ENCODE data around the gene GRM7.

GRM7 gene

DNA sequence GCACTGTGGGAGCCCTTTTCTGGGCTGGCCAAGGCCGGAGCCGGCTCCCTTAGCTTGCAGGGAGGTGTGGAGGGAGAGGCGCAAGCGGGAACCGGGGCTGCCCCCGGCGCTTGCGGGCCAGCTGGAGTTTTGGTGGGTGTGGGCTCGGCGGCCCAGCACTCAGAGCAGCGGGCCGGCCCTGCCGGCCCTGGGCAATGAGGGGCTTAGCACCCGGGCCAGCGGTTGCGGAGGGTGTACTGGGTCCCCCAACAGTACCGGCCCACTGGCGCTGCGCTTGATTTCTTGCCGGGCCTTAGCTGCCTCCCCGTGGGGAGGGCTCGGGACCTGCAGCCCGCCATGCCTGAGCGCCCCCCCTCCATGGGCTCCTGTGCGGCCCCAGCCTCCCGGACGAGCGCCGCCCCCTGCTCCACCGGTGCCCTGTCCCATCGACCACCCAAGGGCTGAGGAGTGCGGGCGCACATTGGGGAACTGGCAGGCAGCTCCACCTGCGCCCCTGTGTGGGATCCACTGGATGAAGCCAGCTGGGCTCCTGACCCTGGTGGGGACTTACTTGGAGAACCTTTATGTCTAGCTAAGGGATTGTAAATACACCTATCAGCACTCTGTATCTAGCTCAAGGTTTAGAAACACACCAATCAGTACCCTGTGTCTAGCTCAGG, 707.7 kb downstream of the GRM7 start:
- FAIRE-seq (no peak), DNase-seq (ENCODE audit: low spot score) (no peak)

DNA sequence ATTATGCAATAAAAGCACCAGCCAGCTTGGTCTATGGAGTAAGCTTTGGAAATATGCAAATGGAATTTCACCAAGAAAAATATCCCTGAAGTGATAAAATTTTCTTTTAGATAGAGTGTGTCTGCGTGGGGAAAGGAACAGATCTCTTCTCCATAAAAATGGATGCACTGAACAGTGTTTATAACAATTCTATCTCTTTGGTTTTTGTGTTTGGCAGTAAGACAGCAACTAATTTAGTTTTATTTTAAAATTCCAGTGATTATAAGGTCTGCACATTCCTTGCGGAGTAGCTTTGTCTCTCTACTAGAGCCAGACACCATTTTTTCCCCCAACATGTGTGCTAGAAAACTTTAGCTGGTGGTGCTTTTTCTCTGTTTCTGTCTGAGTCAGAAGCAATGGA, 712.4 kb downstream of the GRM7 start:
- FAIRE-seq (no peak), DNase-seq (ENCODE audit: low spot score) (no peak)

DNA sequence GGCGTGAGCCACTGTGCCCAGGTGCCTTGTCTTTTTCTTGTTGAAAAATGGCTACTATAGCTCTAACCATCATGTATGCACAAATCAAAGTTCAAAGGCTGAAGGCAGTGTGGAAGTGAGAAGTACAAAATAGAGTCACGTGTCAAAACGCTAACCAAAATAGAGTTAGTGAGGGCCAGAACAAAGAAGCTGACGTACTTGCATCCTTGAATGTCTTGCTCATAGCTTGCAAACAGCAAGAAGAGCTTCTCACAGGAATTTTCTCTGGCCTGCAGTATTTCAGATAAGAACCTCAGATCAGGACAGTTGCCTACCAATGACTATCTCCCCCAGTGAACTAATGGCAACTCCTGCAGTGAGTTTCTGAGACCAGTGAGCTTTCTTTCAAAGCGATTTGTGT, 713.5 kb downstream of the GRM7 start:
- DNase-seq (ENCODE audit: low spot score) = no peak
- no peak for FAIRE-seq

DNA sequence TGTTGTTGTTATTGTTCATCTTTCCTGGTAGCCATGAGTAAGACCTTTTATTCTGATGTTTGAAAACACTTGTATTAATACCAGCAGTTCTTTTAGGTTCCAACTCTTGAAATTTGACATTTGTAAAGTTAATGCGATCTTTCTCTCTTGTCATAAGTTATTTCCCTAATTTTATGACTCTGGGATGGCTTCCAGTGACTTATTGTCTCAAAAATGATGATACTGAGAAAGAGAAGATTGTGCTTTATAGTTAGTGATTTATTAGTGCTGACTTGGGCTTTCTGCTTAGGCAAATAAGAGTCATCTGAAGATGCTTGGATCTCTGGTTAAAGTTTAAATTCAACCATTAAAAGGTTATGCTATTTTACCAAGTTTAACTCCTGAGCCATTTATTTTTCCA, 715.2 kb downstream of the GRM7 start:
- no peak for DNase-seq (ENCODE audit: low spot score)

DNA sequence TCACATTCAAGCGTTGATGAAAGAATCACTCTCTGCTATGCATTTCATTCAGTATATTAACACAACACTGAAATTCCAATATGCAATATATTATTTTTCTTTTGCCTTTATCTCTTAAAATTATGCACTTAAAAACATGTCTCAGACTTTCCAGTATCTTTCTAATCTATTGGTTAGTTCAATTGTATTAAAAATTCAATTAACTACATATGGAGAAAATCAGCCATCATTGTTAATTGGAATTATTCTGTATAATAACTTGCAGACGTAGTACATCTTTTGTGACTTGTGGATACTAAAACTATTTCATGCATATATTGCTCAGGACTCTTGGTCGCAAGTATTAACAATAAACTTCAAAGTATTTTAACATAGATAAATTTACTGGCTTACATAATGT, 715.6 kb downstream of the GRM7 start:
- FAIRE-seq = no peak

More for the DNA sequence above, 715.2 kb downstream of the GRM7 start:
- FAIRE-seq = no peak

DNA sequence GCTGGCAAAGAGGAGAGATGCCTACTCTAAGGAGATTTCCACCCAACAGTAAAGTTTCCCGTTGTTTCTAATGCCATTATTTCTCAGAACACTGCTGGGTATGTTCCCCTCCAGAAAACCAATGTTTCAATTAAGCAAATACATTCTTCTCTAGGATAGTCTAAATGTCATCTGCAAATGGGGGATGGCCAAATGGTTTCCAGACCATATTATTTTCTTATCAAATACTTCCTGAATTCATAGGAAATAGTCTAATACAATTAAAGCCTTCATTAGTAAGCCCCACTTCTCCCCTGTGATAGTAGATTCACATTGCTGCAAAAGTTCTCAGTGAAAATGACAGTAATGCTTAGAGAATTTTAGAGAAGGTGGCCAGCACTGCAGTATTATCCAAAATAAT, 716.6 kb downstream of the GRM7 start:
- DNase-seq (ENCODE audit: low spot score) (no peak), FAIRE-seq (no peak)

More for the DNA sequence above, 715.6 kb downstream of the GRM7 start:
- DNase-seq (ENCODE audit: low spot score) = no peak

DNA sequence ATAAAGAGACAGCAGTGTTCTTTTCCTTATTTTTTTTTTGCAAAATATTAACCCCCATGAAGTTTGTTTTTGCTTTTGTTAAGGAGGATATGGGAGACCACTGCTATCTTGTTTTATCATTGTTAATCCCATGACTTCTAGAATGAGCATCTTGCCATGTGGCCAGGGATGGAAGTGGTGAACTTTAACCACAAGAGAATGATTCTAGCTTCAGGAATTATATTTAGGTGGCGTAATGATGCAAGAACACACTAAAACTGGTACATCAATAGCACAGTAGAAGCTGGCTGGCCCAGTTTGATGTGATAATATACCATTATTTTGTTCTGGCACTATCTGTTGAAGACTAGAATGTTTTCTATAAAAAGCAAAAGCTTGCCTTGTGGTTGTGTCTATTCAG, 720.9 kb downstream of the GRM7 start:
- no peak for FAIRE-seq
- DNase-seq (ENCODE audit: low spot score) = no peak

DNA sequence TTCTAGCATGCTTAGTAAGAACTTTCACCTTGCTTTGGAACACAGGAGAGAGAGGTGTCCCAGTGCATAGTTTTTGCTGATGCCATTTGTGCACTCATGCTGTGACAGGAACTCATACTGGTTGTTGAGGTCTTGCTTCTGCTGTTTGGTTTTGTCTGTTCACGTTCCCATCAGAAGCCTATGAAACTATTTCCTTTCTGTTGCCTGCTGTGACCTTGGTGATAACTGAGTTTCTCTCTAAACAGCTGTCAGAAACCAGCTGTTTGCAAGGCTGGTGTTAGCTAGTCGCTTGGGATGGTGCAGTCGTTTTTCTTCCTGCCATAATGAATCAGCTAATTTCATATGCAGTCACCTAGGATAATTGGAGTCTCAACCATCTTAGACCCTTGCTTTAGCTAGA, 724.1 kb downstream of the GRM7 start:
- no peak for FAIRE-seq
- DNase-seq (ENCODE audit: low spot score) = no peak

DNA sequence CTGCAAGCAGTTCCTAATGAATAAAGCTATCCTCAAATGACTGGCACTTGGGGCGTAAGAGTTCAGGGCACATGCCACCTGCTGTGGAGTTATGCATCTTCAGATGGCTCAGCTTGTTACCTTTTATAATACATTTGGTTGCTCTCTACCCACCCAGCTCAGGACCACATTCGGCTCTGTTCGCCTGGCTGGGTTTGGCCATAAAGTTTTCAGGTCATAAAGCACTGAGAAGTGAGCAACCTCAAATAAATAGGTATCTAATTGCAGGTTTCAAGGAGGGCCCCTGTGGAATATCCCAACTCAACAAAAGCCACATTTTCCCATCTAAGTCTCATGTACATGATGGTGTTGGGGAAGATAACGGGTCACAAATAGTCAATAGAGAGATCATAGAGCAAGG, 727.3 kb downstream of the GRM7 start:
- no peak for FAIRE-seq
- DNase-seq (ENCODE audit: low spot score) = no peak

DNA sequence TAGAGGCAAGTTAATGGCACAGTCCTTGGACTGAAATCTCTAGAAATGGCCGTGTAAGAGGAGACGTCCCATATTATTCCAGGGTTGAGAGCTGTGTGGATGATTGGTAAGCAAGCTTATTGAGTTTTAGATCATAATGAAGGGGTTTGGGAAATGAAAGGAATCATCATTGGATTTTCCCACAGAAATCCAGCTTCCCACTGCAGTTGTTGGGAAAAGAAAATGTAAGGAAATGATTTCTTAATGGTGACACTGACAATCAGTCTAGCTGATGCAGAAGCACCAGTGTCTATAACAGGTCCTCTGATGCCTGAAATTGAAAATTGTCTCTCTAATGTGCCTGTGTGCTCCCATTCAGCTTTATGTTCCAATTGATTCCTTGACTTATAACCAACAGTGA, 728.6 kb downstream of the GRM7 start:
- FAIRE-seq (no peak), DNase-seq (ENCODE audit: low spot score) (no peak)

DNA sequence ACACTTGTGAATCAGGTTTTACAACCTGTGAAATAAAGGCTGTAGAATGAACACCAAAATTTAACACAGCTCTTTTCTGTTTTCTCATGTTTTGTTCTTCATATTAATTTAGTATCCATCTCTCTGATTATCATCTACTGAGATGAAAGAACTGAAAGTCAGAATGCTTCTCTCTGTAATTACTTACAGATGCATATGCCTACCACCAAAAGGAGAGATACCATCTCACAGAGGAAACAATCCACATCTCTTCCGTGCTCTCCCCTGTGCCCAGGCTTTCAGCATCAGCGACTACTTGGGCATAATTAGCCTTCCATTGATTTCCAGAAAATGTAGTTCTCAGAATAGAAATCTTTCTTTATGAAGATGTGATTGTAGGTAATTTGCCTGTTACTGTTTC, 741.4 kb downstream of the GRM7 start:
- FAIRE-seq (no peak), DNase-seq (ENCODE audit: low spot score) (no peak)

DNA sequence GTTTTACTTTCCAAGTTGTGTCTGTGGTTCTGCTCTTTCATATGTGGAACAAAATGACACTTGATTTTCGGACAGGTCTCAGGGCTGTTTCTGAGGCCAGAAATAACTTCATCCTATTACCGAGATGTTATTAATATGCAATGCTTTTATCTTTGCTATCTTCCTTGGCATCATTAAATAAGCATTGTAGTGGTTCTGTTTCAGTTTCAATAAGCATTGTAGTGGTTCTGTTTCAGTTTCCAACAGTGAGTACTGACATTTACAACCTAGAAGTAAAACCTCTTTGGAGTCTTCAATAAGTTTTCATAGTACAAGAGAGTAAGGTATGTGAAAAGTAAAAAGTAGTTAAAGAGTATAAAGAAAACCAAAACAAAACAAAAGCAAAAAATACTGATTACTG, 746.2 kb downstream of the GRM7 start:
- DNase-seq (ENCODE audit: low spot score) (no peak), FAIRE-seq (no peak)

DNA sequence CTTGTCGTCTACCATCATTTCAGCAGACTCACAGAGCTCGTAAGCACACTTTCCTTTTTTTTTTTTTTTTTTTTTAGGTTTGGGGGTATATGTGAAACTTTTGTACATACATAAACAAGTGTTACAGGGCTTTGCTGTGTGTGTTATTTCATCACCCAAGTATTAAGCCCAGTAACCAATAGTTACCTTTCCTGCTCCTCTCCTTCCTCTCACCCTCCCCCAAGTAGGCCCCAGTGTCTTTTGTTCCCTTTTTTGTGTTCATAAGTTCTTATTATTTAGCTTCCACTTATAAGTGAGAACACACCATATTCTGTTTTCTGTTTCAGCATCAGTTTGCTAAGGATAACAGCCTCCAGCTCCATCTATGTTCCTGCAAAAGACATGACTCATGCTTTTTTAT, 746.8 kb downstream of the GRM7 start:
- DNase-seq (ENCODE audit: low spot score) (no peak), FAIRE-seq (no peak)

DNA sequence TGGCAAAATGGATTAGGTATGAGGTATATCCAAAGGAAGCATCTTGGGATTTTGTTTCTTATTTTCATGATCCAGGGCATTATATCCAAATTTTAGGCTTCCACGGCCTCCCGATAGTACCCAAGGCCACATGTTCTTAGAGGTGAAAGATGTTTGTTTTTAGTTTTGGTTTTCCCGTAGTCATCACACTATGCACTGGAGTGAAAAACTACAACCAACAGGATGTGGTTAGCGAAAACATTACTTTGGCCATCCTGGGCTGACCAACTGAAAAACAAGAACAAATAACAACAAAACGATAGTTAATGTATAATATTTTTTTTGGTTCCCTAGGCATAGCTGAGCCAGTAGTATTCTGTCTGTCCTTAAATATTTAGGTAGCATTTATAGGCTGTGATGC, 749.7 kb downstream of the GRM7 start:
- DNase-seq (ENCODE audit: low spot score) (no peak), FAIRE-seq (no peak)

DNA sequence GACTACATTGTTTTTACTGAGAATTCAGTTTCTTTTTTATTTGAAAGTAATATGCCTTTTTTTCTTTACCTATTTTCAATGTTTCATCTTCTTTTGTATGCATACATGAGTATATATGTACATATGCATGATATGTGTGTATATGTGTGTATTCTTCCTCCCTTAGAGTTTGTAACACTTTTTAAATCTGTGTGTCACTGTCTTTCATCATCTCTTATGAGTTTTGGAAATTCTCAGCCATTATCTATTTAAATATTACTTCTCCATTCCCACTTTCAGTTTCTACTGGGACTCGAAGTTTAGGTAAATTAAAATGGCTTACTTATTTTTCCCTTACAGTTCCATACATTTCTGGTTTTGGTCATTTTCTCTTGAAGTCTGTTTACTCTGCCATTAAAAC, 754.1 kb downstream of the GRM7 start:
- DNase-seq (ENCODE audit: low spot score) = no peak
- FAIRE-seq = no peak

DNA sequence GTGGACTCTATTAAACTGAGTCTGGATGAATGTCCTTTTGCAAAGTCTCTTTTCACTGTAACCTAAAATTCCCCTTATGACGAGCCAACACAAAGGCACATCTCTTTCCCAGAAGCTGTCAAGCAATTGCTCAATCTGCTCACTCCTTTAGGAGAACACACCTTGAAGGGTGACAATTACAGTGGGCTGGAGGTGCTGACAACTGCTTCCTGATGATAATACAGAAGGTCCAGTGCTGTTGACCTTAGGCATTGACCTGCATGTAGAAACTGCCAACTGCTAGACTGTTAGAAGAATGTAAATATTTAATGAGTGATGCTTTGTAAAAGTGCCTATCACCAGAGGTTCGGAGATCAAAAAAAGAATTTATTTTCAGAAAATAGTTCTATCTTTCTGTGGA, 757.7 kb downstream of the GRM7 start:
- DNase-seq (ENCODE audit: low spot score) (no peak), FAIRE-seq (no peak)

DNA sequence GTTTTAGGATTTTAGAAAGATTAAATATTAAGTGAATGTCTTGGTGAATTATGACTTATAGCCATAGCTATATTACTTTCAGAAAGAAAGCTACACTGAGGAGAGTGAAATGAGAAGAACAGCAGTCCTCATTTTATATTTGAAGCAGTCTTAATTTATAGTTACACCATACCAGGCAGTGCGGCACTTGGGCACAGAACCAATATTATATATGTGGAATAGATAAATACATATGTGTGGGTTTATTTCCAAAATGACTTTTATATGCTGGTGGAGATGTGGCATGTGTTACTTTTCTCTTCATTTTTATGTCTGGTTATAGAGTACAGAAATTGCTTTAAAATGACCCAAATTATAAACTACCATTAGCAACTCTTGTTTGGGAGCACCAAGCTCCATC, 759.5 kb downstream of the GRM7 start:
- FAIRE-seq = no peak
- DNase-seq (ENCODE audit: low spot score) = no peak

DNA sequence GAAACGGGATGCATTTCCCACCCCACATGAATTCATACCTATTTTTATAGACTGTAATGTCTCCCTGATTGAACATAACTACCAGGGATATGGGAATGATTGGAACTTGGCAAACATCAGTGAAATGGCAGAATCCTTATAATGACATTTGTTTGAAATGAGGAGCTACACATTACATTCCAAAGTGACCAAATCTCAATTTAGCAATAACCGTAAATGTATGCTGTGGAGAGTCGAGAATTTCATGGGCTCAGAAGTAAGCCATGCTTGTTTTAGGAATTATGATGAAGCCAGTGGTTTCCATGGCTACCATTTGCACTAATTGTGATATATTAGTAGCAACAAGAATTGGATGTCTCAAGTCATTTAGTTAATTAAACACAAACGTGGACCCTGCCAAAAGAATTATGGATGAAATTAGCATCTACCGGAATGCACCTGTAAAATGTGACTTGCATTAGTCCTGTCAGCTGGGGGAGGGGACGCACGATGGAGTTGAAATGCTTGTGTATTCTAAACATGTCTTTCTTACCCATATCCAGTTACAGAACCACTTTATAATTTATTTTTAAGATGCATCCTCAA, 760.2 kb downstream of the GRM7 start:
- FAIRE-seq (no peak), DNase-seq (ENCODE audit: low spot score) (no peak)

DNA sequence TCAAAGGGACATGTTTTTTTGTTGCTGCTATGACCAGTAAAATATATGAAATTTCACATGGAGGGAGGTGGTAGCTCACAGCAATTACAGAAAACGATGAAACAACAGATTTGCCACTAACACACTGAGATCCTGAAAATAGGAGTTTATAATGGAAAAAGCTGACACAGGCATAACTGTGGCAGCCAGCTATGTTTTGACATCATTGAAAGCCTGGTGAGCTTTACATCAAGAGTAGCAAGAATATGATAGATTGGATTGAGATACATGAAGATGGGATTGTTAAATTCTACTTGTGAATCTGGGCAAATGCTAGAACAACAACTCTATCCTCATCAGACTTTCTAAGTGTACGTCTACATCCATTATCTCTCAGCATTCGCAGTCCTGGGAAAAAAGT, 760.7 kb downstream of the GRM7 start:
- no peak for DNase-seq (ENCODE audit: low spot score)
- no peak for FAIRE-seq

DNA sequence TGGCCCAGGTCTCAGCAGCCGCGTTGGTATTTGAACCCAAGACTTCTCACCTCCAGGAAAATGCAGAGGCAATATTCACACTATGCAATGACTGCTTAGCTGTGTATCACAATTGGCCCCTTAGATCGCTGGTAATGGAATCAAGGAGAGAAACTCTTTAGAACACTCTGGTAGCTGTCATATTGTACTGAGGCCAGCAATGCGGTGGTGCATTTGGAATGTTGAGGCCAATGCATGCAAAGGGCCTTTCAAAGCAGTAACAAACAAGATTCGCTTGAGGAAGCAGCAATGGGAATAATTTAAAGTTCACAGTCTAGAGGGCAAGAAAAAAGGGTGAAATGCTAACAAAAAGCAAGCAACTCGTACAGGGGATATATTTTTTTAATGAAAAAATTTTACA, 764.1 kb downstream of the GRM7 start:
- DNase-seq (ENCODE audit: low spot score) = no peak
- no peak for FAIRE-seq

DNA sequence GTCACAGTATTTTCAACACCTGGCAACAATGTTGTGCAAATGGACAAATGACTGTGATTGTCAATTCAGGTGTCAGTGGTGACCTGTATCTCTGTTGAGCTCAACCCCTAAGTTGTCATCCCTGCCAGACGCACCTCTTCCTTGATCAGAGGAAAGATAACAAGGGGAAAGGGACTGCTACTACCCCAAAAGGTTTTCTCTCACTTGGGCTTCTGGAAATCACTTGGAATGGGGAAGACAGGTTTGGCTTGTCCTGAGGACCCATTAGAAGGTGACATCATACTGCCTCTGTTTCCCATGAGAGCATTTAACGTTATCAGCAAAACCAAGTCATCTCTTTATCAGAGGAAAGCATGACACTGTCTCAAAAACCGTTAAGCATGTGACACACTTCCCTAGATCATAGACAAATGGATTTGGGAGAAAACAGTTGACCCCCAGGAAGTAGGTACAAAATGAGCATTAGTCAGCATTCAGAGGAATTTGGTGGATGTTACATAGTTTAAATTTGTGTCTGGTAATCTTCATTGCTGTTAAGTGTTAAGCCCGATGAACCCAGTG, 769.5 kb downstream of the GRM7 start:
- FAIRE-seq (no peak), DNase-seq (ENCODE audit: low spot score) (peak; percentile 68)

DNA sequence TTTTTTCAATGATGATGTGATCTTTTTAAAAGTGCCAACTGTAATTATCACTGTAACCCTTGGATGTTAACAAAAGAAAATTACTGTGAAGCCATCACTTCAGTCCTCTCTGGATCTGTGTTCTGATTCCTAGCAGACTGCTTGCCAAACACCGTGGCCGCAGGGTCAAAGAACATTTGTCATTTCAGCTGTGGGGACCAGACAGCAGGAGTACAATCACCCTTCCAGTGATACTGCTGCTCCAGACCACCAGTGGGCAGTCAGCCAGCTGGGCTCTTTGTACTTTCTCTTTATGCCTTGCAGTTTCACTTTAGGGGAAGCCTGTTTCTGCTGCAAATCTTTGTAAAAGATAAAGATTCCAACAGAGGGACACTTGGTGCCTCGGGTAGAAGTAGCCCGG, 770.0 kb downstream of the GRM7 start:
- DNase-seq (ENCODE audit: low spot score) (peak; percentile 70), FAIRE-seq (no peak)

DNA sequence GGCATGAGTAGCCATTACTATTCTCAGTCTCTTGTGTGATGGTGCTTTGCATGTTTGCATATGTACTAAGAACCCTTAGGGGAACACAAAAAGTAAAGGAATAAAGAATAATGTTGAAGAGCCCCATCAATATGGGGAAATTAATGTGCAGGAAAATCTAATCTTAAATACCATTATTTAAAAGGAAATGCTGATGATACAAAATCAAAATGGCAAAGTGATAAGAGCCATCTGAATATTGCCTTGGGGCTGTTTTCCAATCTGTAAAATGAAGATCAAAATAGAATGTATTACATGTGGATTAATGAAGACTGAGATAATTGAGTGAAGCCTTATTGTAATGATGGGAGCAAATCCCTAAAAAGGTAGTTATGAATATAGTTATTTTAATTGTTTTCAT, 771.4 kb downstream of the GRM7 start:
- DNase-seq (ENCODE audit: low spot score) = no peak
- no peak for FAIRE-seq

Data from RCC 7860 (cell line).